Stimulated activated CD8-positive, alpha-beta memory T cell treated with anti-CD3 and anti-CD28 coated beads, Interleukin-15, amount 100 ng/mL, for 48 hours (primary cell): ENCODE measurements around the gene GIT1.

Experiments
- DNase-seq, 2 donors: peaks; one replicate each; pipeline ENCODE4 v3.0.0-alpha.2; 2020; ENCODE audit warnings: low read depth in 2 of 2

GIT1 gene

DNA sequence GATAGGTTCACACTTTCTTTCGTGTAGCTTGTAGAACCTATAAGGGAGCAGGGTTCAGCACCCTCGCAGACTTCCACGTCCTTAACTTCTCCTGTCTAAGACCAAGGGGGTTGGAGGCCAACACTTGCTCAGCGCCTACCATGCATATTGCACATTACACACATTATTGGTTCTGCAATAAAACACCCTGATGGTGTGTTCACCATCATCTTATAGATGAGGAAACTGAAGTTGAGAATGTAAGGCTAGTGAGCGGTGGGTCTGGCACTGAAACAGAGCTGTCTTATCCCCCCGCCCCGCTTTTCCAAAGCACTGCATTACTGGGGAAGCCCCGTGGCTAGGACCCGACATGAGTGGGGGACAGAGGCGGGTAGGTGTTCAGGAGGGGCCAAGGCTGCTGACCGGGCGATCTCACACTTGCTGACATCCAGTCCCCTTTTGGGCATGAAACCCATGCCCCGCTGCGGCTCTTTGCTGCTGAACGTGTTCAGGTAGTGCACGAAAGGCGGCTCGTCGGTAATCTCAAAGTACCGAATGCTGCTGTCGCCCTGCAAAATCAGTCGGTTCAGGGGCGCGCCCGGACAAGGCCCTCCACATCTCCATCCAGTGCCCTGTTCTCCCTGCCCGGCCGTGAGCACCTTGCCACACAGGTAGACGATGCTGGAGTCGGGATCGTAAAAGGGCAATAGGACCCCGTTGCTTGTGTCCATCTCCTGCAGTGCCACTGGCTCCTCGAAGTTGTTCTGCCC lies 27.0 kb upstream of the GIT1 start:
- DNase-seq: no peak

GRCh38 chr17:29615492-29616299 lies 26.2 kb upstream of the GIT1 start:
- DNase-seq: peak; percentile 75 to 81

GRCh38 chr17:29615048-29615385 lies 25.6 kb upstream of the GIT1 start:
- peak; percentile 54 to 63 for DNase-seq

DNA sequence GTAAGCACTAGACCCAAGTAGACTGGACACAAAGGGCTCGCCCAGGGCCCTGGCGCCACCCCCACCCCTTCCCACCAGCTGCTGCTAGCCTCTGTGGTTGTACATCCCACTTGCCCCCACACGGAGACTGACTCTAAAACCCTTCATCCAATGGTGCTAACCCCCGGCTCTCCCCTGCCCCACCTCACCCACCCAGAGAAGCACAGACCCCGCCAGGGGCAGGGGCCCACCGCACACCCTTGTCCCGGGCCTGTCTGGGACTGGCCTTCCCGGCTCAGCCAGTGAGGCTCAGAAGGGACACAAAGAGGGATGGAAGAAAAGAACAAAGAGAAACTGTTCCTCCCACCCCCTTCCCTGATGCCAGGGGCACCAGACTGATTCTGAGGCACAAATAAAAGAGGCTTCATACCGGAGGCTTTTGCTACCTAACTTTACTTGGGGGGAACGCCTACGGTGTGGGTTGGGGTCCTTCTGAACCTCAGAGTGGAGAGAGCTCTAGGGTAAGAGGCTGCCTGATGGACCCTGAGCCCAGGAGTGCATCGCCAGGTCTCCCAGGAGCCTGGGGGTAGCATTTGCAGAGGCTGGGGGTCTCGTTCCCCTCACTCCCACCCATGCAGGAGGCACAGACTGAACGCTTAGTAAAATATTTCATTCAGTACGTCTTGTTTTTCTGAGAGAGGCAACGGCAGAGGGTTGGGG lies 25.1 kb upstream of the GIT1 start:
- no peak for DNase-seq

GRCh38 chr17:29613856-29614255 lies 24.4 kb upstream of the GIT1 start:
- DNase-seq: no peak

GRCh38 chr17:29613352-29613837 lies 23.9 kb upstream of the GIT1 start:
- peak; percentile 90 to 92 for DNase-seq

DNA sequence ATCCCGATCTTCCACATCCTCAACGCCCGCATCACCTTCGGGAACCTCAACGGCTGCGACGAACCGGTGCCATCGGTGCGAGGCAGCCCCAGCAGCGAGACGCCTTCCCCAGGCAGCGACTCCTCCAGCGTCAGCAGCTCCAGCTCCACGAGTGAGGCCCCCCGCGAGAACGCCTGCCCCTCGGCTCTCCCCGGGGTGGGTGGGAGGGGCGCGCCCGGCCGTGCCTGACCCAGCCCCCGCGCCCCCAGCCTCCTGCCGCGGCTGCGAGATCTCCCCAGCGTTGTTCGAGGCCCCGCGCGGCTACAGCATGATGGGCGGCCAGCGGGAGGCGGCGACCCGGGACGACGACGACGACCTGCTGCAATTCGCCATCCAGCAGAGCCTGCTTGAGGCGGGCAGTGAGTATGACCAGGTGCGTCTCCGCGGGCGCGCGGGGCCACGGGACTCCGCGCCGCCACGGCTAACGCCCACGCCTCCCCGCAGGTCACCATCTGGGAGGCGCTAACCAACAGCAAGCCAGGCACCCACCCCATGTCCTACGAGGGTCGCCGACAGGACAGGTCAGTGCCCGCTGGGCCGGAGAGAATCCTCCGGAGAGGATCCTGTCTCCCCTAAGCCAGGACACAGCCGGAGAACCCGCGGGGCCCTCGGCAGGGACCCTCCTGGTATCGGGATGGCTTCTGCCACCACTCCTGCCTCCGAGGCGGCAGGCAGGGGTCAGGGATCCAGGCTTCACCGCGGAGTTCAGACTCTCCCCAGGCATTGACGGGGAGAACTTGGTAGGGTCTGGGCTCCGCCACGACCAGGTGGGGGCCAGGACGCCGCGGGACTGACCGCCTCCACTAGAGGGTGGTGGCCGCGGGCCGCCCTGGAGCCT lies 23.2 kb upstream of the GIT1 start:
- no peak for DNase-seq

DNA sequence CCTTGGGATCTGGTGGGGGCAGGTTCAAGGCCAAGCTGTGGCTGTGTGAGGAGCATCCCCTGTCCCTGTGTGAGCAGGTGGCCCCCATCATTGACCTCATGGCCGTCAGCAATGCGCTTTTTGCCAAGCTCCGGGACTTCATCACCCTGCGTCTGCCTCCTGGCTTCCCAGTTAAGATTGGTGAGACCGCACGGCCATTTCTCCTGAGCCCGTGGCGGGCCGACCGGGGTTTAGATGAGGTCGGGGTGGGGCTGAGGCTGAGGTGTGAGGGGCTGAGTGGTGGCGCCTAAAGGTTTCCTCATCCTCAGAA lies 22.6 kb upstream of the GIT1 start:
- DNase-seq: no peak

DNA sequence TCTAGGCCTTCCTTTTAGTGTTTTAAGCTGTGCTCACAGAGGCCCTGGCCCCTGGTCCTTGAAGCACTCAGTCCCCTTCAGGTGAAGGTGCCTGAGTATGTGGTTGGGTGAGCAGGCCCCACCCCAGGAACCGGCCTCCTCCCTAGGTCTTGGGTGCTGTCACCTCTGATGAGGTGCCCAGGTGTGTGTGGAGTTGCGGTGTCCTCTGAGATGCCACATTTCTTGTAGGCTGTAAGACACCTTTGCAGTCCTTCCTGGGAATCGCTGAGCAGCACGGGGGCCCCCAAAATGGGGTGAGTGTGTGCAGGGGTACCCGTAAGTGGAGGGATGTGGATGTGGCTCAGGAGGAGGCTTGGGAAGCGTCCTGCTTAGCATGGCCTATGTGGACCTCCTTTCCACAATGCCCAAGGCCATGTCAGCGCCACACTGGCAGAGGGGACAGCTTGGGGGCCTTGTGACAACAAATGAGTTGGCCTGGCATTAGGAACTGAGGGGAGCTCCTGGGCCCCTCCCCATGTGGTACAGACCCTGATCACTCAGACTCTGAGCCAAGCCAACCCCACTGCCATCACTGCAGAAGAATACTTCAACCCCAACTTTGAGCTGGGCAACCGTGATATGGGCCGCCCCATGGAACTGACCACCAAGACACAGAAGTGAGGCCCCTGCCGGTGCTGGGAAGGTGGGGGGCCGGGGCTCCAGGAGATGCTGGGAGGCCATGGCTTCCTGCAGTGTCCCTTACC lies 22.1 kb upstream of the GIT1 start:
- no peak for DNase-seq

DNA sequence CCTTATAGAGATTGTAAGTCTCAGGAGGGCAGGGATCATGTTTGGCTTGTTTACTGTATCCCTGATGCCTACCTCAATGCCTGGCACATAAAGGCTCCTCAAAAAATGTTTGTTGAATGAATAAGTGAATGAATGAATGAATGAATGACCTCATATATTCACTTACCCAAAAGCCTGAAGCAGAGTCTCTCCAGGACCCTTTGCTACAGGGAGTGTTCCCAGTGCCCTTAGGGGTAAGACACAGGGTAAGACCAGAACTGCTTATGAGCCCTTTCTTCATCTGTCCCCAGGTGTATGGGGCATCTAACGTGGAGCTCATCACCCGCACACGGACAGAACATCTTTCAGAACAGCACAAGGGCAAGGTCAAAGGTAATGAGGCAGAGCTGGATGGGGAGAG lies 20.9 kb upstream of the GIT1 start:
- no peak for DNase-seq

DNA sequence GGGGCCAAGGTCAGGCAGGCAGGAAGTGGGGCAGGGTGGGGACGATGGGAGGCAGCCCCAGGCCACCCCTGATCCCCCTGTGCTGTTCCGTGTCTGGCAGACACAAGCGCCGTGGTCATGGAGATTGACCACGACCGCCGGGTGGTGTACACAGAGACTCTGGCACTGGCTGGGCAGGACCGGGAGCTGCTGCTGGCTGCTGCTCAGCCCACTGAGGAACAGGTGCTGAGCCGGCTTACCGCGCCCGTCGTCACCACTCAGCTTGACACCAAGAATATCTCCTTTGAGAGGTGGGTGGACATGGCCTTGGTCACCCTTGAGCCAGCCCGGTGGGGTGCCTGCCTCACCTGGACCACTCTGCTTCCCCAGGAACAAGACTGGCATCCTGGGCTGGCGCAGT lies 19.5 kb upstream of the GIT1 start:
- DNase-seq: no peak

GRCh38 chr17:29607557-29608195 lies 18.2 kb upstream of the GIT1 start:
- DNase-seq: no peak

DNA sequence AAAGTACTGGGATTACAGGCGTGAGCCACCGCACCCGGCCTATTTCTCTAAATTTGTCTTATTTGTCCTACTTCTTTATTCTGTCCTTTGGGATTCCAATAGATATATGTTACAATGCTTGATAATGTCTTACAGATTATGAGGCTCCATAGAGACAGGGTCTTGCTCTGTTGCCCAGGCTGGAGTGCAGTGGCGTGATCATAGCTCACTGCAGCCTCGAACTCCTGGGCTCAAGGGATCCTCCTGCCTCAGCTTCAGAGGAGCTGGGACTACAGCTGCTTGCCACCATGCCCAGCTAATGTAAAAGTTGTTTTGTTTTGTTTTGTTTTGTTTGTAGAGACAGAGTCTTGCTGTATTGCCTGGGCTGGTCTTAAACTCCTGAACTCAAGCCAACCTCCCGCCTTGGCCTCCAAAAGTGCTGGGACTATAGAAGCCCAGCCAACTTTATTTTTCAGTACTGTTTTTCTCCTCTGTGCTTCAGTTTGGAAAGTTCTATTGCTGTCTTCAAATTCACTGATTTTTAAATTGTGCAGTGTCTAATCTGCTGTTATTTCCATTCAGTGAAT lies 13.7 kb upstream of the GIT1 start:
- no peak for DNase-seq

DNA sequence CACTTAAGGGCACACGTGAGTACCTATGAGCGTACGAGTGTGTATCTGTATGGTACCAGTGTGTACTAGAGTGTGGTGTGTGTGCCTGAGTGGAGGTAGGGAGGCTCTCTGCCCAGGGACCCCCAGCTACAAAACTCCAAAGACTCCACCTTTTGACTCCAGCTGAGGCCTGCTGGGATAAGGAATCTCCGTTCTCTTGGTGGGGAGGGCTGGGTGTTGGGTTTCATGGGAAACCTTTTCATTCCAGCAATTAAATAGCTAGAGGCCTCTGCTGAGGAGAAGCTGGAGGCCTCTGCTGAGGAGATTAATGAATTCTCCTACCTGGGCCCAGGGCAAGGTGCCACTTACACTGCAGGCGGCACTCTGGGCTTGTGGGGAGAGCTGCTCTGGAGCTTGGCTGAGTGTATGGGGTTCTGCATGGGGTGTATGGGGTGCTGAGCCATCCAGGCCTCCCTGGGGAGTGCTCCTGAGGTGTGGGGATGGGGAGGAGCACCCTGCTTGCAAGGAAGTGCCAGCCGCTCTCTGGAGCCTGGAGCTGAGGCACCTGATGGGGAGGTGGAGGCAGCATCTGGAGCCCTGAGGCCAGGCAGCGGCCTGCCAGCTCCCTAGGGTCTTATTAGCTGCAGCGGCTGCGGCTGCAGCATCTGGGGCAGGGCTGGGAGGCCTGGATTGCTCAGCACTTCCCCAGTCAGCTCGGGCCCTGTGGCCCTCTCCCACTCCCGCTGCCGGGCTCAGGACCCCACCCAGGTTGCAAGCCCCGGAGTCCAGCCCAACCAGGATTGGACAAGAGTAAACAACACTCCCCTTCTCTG lies 8.1 kb upstream of the GIT1 start:
- DNase-seq: no peak

GRCh38 chr17:29596811-29597210 lies 7.4 kb upstream of the GIT1 start:
- DNase-seq: no peak

DNA sequence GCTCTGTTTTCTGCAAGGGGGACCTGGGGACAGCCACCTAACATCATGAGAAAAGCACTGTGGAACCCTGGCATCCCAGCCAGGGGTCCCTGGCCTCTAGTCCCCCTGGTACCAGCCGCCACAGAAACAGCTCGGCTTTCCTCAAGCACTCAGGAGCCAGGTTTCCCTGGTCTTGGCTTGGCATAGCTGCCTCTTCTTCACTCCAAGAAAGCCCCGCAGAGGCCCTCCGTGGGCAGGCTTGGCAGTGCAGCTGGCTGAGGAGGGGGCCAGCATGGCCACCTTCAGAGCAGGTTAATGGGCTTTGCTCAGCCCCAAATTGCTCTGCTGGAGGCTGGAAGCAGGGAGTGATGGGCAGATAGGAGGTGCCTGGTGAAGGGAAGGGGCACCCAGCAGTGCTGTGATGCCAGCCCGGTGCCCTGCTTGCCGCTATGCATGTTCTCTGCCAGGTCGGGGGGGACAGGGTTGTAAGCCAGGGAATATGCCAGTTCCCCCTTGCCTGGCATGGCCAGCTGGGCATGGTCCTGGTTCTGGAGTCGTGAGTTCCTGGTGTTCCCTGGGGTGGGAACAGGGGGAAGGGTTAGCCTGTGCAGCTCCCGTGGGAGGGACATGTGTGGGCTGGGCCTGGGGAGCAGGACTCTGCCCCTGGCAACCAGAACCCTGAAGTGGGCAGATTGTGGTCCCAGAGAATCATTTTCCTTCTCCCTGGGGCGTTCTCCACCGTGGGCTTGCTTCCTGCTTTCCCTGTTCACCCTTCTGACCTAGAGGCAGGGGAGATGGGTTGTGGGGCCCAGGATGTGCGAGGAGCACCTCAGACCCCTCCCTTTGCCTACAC lies 6.7 kb upstream of the GIT1 start:
- no peak for DNase-seq

DNA sequence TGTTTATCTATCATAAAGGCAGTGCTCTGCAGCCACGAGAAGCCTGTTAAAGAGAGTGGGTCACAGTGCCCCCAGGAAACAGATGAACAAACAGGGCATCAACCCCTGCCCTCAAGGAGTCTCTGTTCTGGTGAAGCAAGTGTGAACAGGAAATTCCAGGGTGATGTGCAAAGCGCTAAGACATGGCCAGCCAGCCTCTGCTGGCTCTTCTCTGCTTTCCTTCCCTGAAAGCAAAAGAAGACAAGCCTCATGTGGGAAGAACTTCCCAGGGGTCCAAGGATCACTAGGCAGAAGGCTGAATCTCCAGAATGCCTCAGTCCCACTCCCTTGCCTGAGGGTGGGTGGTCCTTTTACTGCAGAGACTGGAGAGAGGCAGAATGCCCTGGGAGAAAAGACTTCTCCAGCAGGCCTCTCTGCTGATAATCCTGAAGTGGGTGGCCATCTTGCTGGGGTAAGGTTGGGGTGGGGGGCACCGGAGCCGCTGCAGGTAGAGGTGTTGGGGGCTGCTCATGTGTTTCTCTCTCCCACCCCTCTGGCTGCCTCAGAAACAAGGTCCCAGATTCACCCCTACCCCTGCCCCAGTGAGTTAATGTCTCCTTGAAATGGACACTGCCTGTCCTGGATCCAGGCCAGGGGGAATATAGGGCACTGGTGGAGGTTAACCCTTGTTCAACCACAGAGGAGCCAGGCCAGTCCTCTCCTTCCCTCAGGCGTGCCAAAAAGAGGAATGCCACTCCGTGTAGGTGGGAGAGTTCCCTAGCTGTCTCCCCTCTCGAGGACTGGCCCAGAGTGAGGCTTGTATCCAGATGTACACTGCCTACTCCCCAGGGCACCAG lies 5.9 kb upstream of the GIT1 start:
- DNase-seq: no peak
